Measurements from ENCODE around the gene LYPD6.

GRCh38 chr2:149443150-149443549 lies 112.8 kb downstream of the LYPD6 start:
- TF ChIP-seq CTCF (IDR thresholded peaks at IDR 0.05) (no peak), EZH2 (IDR thresholded peaks at IDR 0.05) (no peak), EZH2phosphoT487 (IDR thresholded peaks at IDR 0.05) (no peak)
